GM18520 (cell line): ENCODE results near the gene CRTAC1.
"Not testable (repeated sequence)": the region's sequence is repeated elsewhere in the genome, so short reads cannot be mapped to it uniquely, and the experiment has no call there.

Source experiments
- ATAC-seq: cut with Tn5 transposase; IDR thresholded peaks from one replicate; pipeline ENCODE4 v1.9.1; 2021; ENCODE audit not compliant: unreplicated experiment

CRTAC1 gene

GRCh38 chr10:97849103-97849686 is 181.2 kb downstream of the CRTAC1 start:
- ATAC-seq = no peak

GRCh38 chr10:97844678-97845077 is 185.7 kb downstream of the CRTAC1 start:
- ATAC-seq = no peak

GRCh38 chr10:97843972-97844371 is 186.4 kb downstream of the CRTAC1 start:
- ATAC-seq = not testable (repeated sequence)

- no peak for ATAC-seq
These were observed 187.1 kb downstream of the CRTAC1 start for GRCh38 chr10:97843281-97843671.

GRCh38 chr10:97842656-97843280 is 187.7 kb downstream of the CRTAC1 start:
- no peak for ATAC-seq

GRCh38 chr10:97842114-97842513 is 188.3 kb downstream of the CRTAC1 start:
- not testable (repeated sequence) for ATAC-seq

GRCh38 chr10:97841166-97841565 is 189.3 kb downstream of the CRTAC1 start:
- ATAC-seq = not testable (repeated sequence)

GRCh38 chr10:97838091-97838490 is 192.3 kb downstream of the CRTAC1 start:
- ATAC-seq = no peak

- ATAC-seq = no peak
These were observed 194.0 kb downstream of the CRTAC1 start for GRCh38 chr10:97836446-97836845.

- ATAC-seq = no peak
These were observed 199.2 kb downstream of the CRTAC1 start for GRCh38 chr10:97831259-97831658.

- no peak for ATAC-seq
These were observed 200.4 kb downstream of the CRTAC1 start for GRCh38 chr10:97830064-97830463.

- no peak for ATAC-seq
These were observed 201.7 kb downstream of the CRTAC1 start for GRCh38 chr10:97828721-97829120.

GRCh38 chr10:97827702-97828291 is 202.6 kb downstream of the CRTAC1 start:
- ATAC-seq = no peak

- no peak for ATAC-seq
These were observed 203.5 kb downstream of the CRTAC1 start for GRCh38 chr10:97826892-97827291.

- ATAC-seq = no peak
These were observed 205.2 kb downstream of the CRTAC1 start for GRCh38 chr10:97825020-97825760.

- no peak for ATAC-seq
These were observed 206.7 kb downstream of the CRTAC1 start for GRCh38 chr10:97823734-97824133.

GRCh38 chr10:97822261-97822687 is 208.1 kb downstream of the CRTAC1 start:
- ATAC-seq = no peak

- ATAC-seq = no peak
These were observed 208.9 kb downstream of the CRTAC1 start for GRCh38 chr10:97821308-97822038.

GRCh38 chr10:97820096-97820704 is 210.2 kb downstream of the CRTAC1 start:
- ATAC-seq = no peak

GRCh38 chr10:97818572-97818971 is 211.8 kb downstream of the CRTAC1 start:
- no peak for ATAC-seq

GRCh38 chr10:97816609-97817008 is 213.8 kb downstream of the CRTAC1 start:
- ATAC-seq = no peak
